ENCODE data around the gene OSBPL5. TPM values are rescaled to one million over a fixed set of nuclear protein-coding genes. Genes with fewer than 3 reads are reported as not detected.

The OSBPL5 gene
- total RNA-seq, 1 donor from 2014 or later: 115 TPM

GRCh38 chr11:3109921-3110706 is 55.0 kb downstream of the OSBPL5 start:
- no peak overlapping the region for H3K4me3 Mint-ChIP-seq (ENCODE audit: unreplicated experiment)
- H3K9me3 Mint-ChIP-seq (ENCODE audit: unreplicated experiment): peaks cover 13% of the 10 kb centered on the region
- peaks cover 19% of the 10 kb centered on the region for H3K27me3 Mint-ChIP-seq (ENCODE audit: unreplicated experiment)
- peak; percentile 31 for TF ChIP-seq CTCF (IDR thresholded peaks at IDR 0.05; ENCODE audit: partially characterized antibody, unreplicated experiment)
- peak; percentile 37 for DNase-seq
- peaks cover 32% of the 10 kb centered on the region for H3K36me3 Mint-ChIP-seq (ENCODE audit: unreplicated experiment)
- H3K4me1 Mint-ChIP-seq (ENCODE audit: low read depth, unreplicated experiment): no peaks in the 10 kb centered on the region
- no peak overlapping the region for H3K27ac Mint-ChIP-seq (ENCODE audit: unreplicated experiment)

DNA sequence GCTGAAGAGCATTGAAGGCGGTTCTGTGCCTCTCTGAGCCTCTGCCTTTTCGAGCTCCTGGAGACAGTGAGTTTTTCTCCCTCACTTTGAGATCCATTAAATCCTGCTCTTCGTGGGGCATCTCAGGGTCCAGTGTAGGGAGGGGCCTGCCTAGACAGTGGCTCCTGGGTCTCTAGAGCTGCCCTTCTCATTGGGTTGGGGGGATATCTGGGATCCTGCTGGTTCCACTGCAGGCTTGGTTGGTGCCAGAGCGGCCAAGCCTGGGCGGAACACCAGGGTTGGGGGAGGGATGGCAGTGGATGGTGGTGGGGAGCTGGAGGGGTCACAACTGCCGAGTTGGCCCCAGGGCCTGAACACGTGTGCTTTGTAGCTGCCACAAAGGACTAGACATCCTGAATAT is 55.7 kb downstream of the OSBPL5 start:
- Mint-ChIP-seq H3K4me3 (ENCODE audit: unreplicated experiment) (no peak overlapping the region), H3K4me1 (ENCODE audit: low read depth, unreplicated experiment) (no peaks in the 10 kb centered on the region), H3K27me3 (ENCODE audit: unreplicated experiment) (peaks cover 17% of the 10 kb centered on the region), H3K9me3 (ENCODE audit: unreplicated experiment) (peaks cover 11% of the 10 kb centered on the region), H3K27ac (ENCODE audit: unreplicated experiment) (no peak overlapping the region), H3K36me3 (ENCODE audit: unreplicated experiment) (peaks cover 28% of the 10 kb centered on the region)
- no peak for TF ChIP-seq CTCF (IDR thresholded peaks at IDR 0.05; ENCODE audit: partially characterized antibody, unreplicated experiment)
- no peak for DNase-seq

- H3K27me3 Mint-ChIP-seq (ENCODE audit: unreplicated experiment): peaks cover 17% of the 10 kb centered on the region
- TF ChIP-seq CTCF (IDR thresholded peaks at IDR 0.05; ENCODE audit: partially characterized antibody, unreplicated experiment): no peak
- H3K27ac Mint-ChIP-seq (ENCODE audit: unreplicated experiment): no peak overlapping the region
- H3K36me3 Mint-ChIP-seq (ENCODE audit: unreplicated experiment): peaks cover 16% of the 10 kb centered on the region
- no peak overlapping the region for H3K4me3 Mint-ChIP-seq (ENCODE audit: unreplicated experiment)
- peaks cover 11% of the 10 kb centered on the region for H3K9me3 Mint-ChIP-seq (ENCODE audit: unreplicated experiment)
- peak; percentile 12 for DNase-seq
- no peaks in the 10 kb centered on the region for H3K4me1 Mint-ChIP-seq (ENCODE audit: low read depth, unreplicated experiment)
Measured at GRCh38 chr11:3108183-3108721, 56.9 kb downstream of the OSBPL5 start.

DNA sequence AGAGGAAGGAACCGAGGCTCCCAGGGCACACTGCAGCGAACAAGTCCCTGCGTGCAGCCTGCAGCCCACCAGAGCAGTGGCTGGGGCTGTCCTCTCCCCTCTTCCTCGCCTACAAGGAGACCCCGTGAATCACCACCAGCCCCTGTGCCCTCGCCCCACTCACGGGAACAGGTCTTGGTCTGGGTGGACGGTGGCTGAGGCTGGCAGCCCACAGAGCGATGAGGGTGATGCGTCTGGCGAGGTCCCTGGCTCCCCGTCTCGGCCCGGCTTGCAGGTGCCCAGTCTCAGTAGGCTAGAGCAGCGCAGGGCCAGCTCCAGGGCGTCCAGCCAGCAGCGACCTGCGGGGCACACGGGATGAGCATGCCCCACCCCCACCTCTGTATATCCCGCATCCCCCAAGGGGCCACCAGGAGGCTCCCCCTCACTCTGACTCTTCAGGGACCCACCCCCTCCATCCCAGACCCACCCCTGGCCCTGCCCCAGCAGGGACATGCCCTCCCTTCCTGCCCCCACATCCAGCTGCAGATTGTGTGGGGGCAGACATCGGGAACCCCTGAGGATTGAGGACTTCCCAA is 57.4 kb downstream of the OSBPL5 start:
- peaks cover 17% of the 10 kb centered on the region for H3K27me3 Mint-ChIP-seq (ENCODE audit: unreplicated experiment)
- no peak for TF ChIP-seq CTCF (IDR thresholded peaks at IDR 0.05; ENCODE audit: partially characterized antibody, unreplicated experiment)
- DNase-seq: no peak
- no peaks in the 10 kb centered on the region for H3K4me1 Mint-ChIP-seq (ENCODE audit: low read depth, unreplicated experiment)
- no peak overlapping the region for H3K27ac Mint-ChIP-seq (ENCODE audit: unreplicated experiment)
- peaks cover 12% of the 10 kb centered on the region for H3K36me3 Mint-ChIP-seq (ENCODE audit: unreplicated experiment)
- H3K4me3 Mint-ChIP-seq (ENCODE audit: unreplicated experiment): no peak overlapping the region
- peaks cover 11% of the 10 kb centered on the region for H3K9me3 Mint-ChIP-seq (ENCODE audit: unreplicated experiment)
